Parathyroid adenoma (tissue), 2 donors: ENCODE measurements around the gene MEI4.

ENCODE experiments used
- H2AFZ ChIP-seq: fragments of 300-600 bp; sonication (generic); one replicate; pipeline ENCODE4 v1.7.0; 2017; ENCODE audit warnings: antibody characterized with exemption, mild to moderate bottlenecking
- H3K27ac ChIP-seq: fragments of 300-600 bp; sonication (generic); one replicate; pipeline ENCODE4 v1.7.0; 2017
- H3K27me3 ChIP-seq: fragments of 300-600 bp; sonication (generic); one replicate; pipeline ENCODE4 v1.7.0; 2017; ENCODE audit warnings: low read length; ENCODE audit not compliant: control insufficient read depth, insufficient read depth
- H3K36me3 ChIP-seq: fragments of 300-600 bp; sonication (generic); one replicate; pipeline ENCODE4 v1.7.0; 2017; ENCODE audit warnings: low read length; ENCODE audit not compliant: control insufficient read depth, insufficient read depth
- H3K4me1 ChIP-seq: fragments of 300-600 bp; sonication (generic); one replicate; pipeline ENCODE4 v1.7.0; 2017; ENCODE audit warnings: control low read depth
- H3K4me2 ChIP-seq: fragments of 300-600 bp; sonication (generic); one replicate; pipeline ENCODE4 v1.7.0; 2017; ENCODE audit warnings: low read length
- H3K4me3 ChIP-seq: fragments of 300-600 bp; sonication (generic); one replicate; pipeline ENCODE4 v1.7.0; 2017; ENCODE audit warnings: low read depth, low read length
- H3K79me2 ChIP-seq: fragments of 300-600 bp; sonication (generic); one replicate; pipeline ENCODE4 v1.7.0; 2017; ENCODE audit warnings: control low read depth
- H3K9ac ChIP-seq: fragments of 300-600 bp; sonication (generic); one replicate; pipeline ENCODE4 v1.7.0; 2017; ENCODE audit warnings: mild to moderate bottlenecking
- H3K9me3 ChIP-seq: fragments of 300-600 bp; sonication (generic); one replicate; pipeline ENCODE4 v1.7.0; 2017; ENCODE audit warnings: low read length; ENCODE audit not compliant: control insufficient read depth
- CTCF ChIP-seq: fragments of 300-600 bp; sonication (generic); IDR thresholded peaks from one replicate; pipeline ENCODE4 v1.7.0; 2017; ENCODE audit warnings: antibody characterized with exemption, mild to moderate bottlenecking
- donor health status: primary hyperparathyroidism.

MEI4 gene

GRCh38 chr6:77930382-77930781, 277.5 kb downstream of the MEI4 start:
- H3K79me2 ChIP-seq, result no peaks in the 10 kb centered on the region
- H3K4me3 ChIP-seq, result no peak overlapping the region
- no peaks in the 10 kb centered on the region for H3K4me1 ChIP-seq
- H2AFZ ChIP-seq, result no peak overlapping the region
- no peak overlapping the region for H3K27ac ChIP-seq
- H3K27me3 ChIP-seq, result no peaks in the 10 kb centered on the region
- TF ChIP-seq CTCF, result no peak
- H3K9me3 ChIP-seq, result no peaks in the 10 kb centered on the region
- no peaks in the 10 kb centered on the region for H3K36me3 ChIP-seq
- H3K4me2 ChIP-seq, result no peak overlapping the region
- H3K9ac ChIP-seq, result no peak overlapping the region

- H3K4me3 ChIP-seq, result no peak overlapping the region
- H3K27me3 ChIP-seq, result no peaks in the 10 kb centered on the region
- H3K9me3 ChIP-seq, result no peaks in the 10 kb centered on the region
- H3K79me2 ChIP-seq, result no peaks in the 10 kb centered on the region
- no peaks in the 10 kb centered on the region for H3K4me1 ChIP-seq
- no peaks in the 10 kb centered on the region for H3K36me3 ChIP-seq
- no peak for TF ChIP-seq CTCF
- H2AFZ ChIP-seq, result no peak overlapping the region
- no peak overlapping the region for H3K4me2 ChIP-seq
- H3K9ac ChIP-seq, result no peak overlapping the region
- H3K27ac ChIP-seq, result no peak overlapping the region
Measured at GRCh38 chr6:77930952-77931351, 278.1 kb downstream of the MEI4 start.

DNA sequence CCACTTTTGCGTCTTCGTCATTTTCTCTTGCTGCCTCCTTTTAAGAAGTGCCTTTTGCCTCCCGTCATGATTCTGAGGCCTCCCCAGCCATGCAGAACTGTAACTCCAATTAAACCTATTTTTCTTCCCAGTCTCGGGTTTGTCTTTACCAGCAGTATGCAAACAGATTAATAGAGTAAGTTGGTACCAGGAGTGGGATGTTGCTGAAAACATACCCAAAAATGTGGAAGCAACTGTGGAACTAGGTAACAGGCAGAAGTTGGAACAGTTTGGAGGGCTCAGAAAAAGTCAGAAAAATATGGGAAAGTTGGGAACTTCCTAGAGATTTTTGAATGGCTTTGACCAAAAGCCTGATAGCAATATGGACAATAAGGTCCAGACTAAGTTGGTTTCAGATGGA, 309.2 kb downstream of the MEI4 start:
- Histone ChIP-seq H3K4me3 (no peak overlapping the region), H3K36me3 (no peaks in the 10 kb centered on the region), H3K4me2 (no peak overlapping the region), H2AFZ (no peak overlapping the region), H3K27me3 (no peaks in the 10 kb centered on the region), H3K79me2 (no peaks in the 10 kb centered on the region), H3K9ac (no peak overlapping the region), H3K9me3 (no peaks in the 10 kb centered on the region), H3K27ac (no peak overlapping the region), H3K4me1 (no peaks in the 10 kb centered on the region)
- no peak for TF ChIP-seq CTCF

DNA sequence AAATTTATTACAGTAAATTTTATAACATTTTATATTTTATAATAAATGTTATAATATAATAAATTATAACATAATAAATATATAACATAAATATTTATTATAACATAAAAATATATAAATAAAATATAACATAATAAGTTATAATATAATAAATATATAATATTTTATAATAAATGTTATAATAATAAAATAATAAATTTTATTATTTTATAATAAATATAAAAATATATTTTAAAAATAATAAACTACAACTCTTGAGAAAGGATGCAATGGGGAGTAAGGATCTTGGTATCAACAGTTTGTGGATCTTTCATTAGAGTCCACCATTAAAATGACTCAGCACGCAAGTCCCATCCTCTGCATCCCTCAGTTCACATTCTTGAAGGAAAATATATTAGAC, 312.6 kb downstream of the MEI4 start:
- H3K4me1 ChIP-seq, result no peaks in the 10 kb centered on the region
- no peak overlapping the region for H3K4me3 ChIP-seq
- H3K27me3 ChIP-seq, result no peaks in the 10 kb centered on the region
- H3K79me2 ChIP-seq, result no peaks in the 10 kb centered on the region
- H3K27ac ChIP-seq, result no peak overlapping the region
- TF ChIP-seq CTCF, result no peak
- no peaks in the 10 kb centered on the region for H3K9me3 ChIP-seq
- no peak overlapping the region for H3K4me2 ChIP-seq
- no peaks in the 10 kb centered on the region for H3K36me3 ChIP-seq
- no peak overlapping the region for H3K9ac ChIP-seq
- H2AFZ ChIP-seq, result no peak overlapping the region

GRCh38 chr6:77972334-77972733, 319.5 kb downstream of the MEI4 start:
- H3K4me2 ChIP-seq, result no peak overlapping the region
- H3K79me2 ChIP-seq, result no peaks in the 10 kb centered on the region
- no peak overlapping the region for H2AFZ ChIP-seq
- TF ChIP-seq CTCF, result no peak
- no peak overlapping the region for H3K4me3 ChIP-seq
- no peak overlapping the region for H3K9ac ChIP-seq
- no peaks in the 10 kb centered on the region for H3K36me3 ChIP-seq
- H3K27ac ChIP-seq, result no peak overlapping the region
- H3K27me3 ChIP-seq, result no peaks in the 10 kb centered on the region
- H3K9me3 ChIP-seq, result no peaks in the 10 kb centered on the region
- H3K4me1 ChIP-seq, result no peaks in the 10 kb centered on the region
